GM12865 (cell line): ENCODE data around the gene DENND1B.

Source experiments
- DNase-seq: peaks from one replicate; pipeline ENCODE4 v3.0.0; 2010; ENCODE audit warnings: low read depth
- H3K4me3 ChIP-seq: 2 replicates; pipeline ENCODE4 v1.5.1; 2011; ENCODE audit warnings: mild to moderate bottlenecking, low read depth, low read length, control low read depth
- CTCF ChIP-seq: IDR thresholded peaks from 2 replicates; pipeline ENCODE4 v1.5.1; 2011; ENCODE audit warnings: low read length, control low read depth, low read depth, inconsistent platforms; ENCODE audit not compliant: insufficient read depth; ENCODE audit errors: missing control alignments

DENND1B gene

GRCh38 chr1:197786280-197786679, 11.0 kb upstream of the DENND1B start:
- TF ChIP-seq CTCF, result no peak
- H3K4me3 ChIP-seq, result no peak overlapping the region
- no peak for DNase-seq

- DNase-seq, result no peak
These were observed 8.2 kb upstream of the DENND1B start for GRCh38 chr1:197783510-197783948.

GRCh38 chr1:197782722-197783360, 7.6 kb upstream of the DENND1B start:
- TF ChIP-seq CTCF, result no peak
- no peak for DNase-seq
- no peak overlapping the region for H3K4me3 ChIP-seq

More at GRCh38 chr1:197783510-197783948, 8.2 kb upstream of the DENND1B start:
- no peak overlapping the region for H3K4me3 ChIP-seq
- TF ChIP-seq CTCF, result no peak

GRCh38 chr1:197781968-197782721, 6.9 kb upstream of the DENND1B start:
- no peak for TF ChIP-seq CTCF
- H3K4me3 ChIP-seq, result no peak overlapping the region
- no peak for DNase-seq

GRCh38 chr1:197779921-197780320, 4.6 kb upstream of the DENND1B start:
- no peak overlapping the region for H3K4me3 ChIP-seq
- no peak for DNase-seq
- no peak for TF ChIP-seq CTCF

GRCh38 chr1:197778366-197778945, 3.2 kb upstream of the DENND1B start:
- no peak overlapping the region for H3K4me3 ChIP-seq
- no peak for TF ChIP-seq CTCF
- no peak for DNase-seq
